HG02798 (cell line): Measurements from ENCODE around the gene PIK3C3.
"Not testable (repeated sequence)": the region's sequence is repeated elsewhere in the genome, so short reads cannot be mapped to it uniquely, and the experiment has no call there.

Experiments used
- ATAC-seq: cut with Tn5 transposase; IDR thresholded peaks from one replicate; pipeline ENCODE4 v1.9.1; 2021; ENCODE audit warnings: mild to moderate bottlenecking; ENCODE audit not compliant: unreplicated experiment, poor library complexity

The PIK3C3 gene

DNA sequence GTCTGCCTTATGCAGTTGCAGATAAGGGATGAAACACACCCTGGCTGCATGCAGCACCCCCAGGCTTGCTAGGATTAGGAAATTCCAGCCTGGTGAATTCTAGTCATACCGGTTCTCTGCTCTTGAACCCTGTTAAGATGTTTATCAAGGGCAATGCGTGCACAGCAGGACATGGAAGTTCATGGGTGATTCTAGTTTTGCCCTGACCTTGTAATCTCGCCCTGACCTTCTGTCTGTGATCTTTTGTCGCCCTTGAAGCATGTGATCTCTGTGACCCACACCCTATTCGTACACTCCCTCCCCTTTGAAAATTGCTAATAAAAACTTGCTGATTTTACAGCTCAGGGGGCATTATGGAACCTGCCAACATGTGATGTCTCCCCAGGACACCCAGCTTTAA is 157.1 kb downstream of the PIK3C3 start:
- not testable (repeated sequence) for ATAC-seq

DNA sequence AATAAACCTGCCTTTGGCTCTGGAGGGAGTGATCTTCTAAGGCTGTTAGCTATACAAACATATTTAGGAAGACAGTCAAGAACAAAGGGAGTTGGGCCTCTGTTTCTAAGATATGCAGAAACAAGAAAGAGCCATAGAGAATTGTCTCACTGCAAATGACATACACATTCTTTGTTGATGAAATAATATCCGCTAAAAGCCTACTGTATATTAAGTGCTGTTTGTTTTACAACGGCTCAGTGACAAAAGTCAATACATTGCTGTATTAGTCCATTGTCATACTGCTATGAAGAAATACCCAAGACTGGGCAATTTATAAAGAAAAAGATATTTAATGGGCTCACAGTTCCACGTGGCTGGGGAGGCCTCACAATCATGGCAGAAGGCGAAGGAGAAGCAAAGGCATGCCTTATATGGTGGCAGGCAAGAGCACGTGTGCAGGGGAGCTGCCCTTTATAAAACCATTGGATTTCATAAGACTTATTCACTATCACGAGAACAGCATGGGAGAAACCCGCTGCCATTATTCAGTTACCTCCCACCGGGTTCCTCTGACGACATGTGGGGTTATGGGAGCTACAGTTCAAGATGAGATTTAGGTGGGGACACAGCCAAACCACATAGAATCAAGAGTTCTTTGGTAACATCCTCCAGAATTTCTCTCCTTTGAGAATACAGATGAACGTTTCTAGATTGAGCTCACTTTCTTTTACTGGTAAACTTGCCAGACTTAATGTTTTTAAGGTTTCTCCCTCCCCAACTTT is 157.8 kb downstream of the PIK3C3 start:
- ATAC-seq: no peak

DNA sequence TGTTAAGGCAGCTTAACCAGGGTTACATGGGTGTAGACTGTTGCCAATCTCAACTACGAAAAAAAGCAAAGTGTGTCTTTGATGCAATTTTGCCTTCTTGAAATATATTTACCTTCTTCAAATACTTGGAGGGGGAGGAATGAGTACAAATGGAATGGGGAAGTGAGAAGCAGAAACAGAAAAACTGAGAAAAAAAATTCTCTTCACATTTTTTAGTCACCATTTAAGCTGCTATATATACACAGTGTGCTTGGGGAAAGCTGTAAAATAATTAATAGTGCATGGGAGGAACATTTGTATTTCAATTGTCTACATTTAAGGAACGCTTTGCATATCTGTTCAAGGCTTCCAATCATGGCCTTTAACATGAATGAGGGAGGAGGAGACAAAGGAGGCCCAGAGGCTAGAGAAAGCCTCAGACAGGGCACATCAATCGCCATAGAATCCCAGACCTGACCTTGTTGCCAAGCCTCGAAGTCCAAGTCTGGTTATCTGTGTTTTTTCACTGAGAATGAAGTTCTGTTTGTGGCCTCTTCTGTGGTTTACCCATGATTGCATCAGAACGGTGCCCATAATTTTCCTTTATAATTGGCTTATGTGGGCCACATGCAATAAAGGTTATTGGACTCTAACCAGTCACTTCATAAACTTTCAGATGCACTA is 158.6 kb downstream of the PIK3C3 start:
- ATAC-seq: peak; percentile 61

DNA sequence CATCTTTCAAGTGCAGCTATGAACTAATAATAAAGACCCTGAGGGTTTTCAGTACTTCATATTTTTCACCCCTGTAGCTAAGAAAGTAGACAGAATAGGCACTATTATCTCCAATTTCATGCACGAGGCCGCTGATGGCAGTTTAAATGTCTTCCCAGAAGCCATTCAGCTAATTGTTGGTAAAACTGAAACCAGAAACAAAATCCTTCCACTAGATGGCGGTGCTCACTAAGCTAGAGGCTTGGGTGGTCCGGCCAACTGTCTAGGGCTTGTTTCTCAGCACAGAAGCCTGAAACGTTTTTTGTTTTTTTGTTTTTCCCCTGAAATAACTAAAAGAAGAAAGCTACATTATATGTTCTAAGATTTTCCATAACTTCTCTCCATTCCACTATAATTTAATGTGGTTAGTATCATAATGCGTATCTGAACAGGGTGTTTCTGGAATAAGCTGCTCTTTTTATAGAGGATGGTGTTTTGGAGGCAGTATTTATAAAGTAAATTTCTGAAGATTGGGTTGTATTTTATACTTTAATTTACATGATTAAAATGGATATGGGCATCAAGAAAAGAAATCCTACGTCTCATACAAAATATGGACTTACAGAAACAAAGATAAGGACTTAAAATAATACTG is 159.4 kb downstream of the PIK3C3 start:
- ATAC-seq: peak; percentile 87

DNA sequence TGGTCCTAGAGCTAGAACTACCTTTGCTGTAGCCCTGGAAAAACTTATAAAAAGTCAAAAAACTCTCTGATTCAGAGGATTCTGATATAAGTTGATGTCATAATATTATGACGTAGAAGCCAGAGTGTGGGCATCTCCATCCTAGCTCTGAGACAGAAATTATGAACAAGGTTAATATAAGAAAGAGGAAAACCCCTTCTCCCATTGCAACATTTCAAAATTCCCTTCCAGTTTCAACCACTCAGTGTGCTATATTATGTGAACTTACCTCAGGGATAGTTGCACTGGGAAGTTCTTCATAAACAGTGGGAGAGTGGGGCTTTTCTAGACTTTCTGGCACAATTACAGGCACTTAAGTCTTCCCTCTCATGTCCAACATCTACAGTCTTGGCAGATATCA is 171.6 kb downstream of the PIK3C3 start:
- ATAC-seq: no peak

DNA sequence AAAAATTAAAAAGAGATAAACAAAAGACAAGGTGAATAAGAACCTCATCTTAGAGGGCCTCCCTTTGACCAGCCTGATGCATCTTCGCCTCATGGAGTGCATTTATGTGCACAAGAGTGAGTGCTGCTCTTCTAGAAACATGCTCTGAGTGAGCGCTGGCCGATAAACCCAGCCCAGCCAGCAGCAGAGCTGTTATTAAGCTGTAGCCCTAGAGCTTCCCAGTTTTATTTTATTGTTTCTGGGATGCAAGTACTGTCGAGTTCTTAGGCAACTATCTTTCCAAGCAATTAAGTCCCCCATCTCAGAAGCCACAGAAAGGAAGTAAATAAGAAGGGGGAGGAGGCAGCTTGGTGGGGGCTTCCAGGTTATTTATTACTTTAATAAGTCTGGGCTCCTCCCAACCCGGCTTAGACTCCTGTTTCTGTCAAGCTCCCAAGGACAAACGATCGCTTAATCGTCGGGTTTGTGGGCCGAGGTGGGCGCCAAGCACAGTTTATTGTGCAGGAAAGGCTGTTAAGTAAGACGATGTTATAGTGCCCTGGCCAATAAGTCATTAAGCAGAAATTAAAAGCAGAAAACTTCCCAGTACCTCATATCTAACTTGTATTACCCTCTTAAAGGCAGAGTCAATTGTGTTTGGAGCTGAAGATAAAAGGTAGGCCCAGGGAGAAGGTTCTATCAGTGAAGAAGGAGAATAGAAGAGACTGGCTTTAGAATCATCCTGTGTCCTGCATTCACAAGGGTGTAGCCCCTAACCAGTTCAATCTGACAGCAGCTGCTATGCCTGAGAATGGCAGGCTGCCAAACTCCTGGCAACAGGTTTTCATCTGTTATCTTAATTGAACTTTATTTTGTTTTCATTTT is 176.3 kb downstream of the PIK3C3 start:
- no peak for ATAC-seq

DNA sequence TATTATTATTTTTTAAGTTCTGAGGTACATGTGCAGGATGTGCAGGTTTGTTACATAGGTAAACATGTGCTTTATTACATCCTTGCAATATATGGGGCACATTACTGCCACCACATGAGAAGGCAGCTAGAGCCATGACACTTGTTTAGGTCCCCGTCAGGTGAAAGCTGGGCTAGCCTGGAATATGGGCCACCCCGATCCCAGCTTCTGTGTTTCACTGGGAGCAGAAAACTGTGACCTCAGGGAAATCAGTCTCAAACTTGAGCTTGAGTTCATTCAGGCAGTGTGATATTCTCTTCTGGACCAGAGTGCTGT is 176.9 kb downstream of the PIK3C3 start:
- no peak for ATAC-seq
